Kidney (tissue), 14 donors: Measurements from ENCODE around the gene AGBL5. TPM values are rescaled to one million over a fixed set of nuclear protein-coding genes. Genes with fewer than 3 reads are reported as not detected.

ENCODE experiments used
- DNase-seq, 5 donors: peaks; one replicate each; pipeline ENCODE4 v3.0.0-alpha.2; 2013 to 2020
- FAIRE-seq: peaks from 2 replicates; lab custom pipeline; 2012; peaks lifted over from hg19 to GRCh38; lab: Jason Lieb, UNC
- H3K27ac ChIP-seq, 2 donors: one replicate each; pipeline ENCODE4 v1.7.0; 2013; ENCODE audit warnings: low read depth in 2 of 2, low read length in 2 of 2, inconsistent platforms in 1 of 2
- H3K27me3 ChIP-seq: one replicate; pipeline ENCODE4 v1.7.1; 2013; ENCODE audit warnings: low read length, inconsistent platforms; ENCODE audit not compliant: control insufficient read depth, insufficient read depth
- H3K36me3 ChIP-seq, 3 donors: one replicate each; pipeline versions ENCODE4 v1.7.0 to v1.7.1; 2013; ENCODE audit warnings: low read length in 3 of 3, control low read depth in 1 of 3, inconsistent platforms in 1 of 3; ENCODE audit not compliant: insufficient read depth in 3 of 3, control insufficient read depth in 2 of 3
- H3K4me1 ChIP-seq, 3 donors: one replicate each; pipeline versions ENCODE4 v1.7.0 to v1.7.1; 2013; ENCODE audit warnings: low read length in 3 of 3, inconsistent platforms in 1 of 3, low read depth in 1 of 3; ENCODE audit not compliant: control insufficient read depth in 2 of 3, insufficient read depth in 2 of 3
- H3K4me3 ChIP-seq, 3 donors: one replicate each; pipeline versions ENCODE4 v1.7.0 to v1.8.1; 2013; ENCODE audit warnings: low read length in 3 of 3, control low read depth in 1 of 3, inconsistent platforms in 1 of 3
- H3K9ac ChIP-seq, 3 donors: one replicate each; pipeline versions ENCODE4 v1.7.0 to v1.7.1; 2013; ENCODE audit warnings: low read length in 3 of 3, control low read depth in 1 of 3, inconsistent platforms in 1 of 3
- H3K9me3 ChIP-seq, 3 donors: one replicate each; pipeline versions ENCODE4 v1.7.0 to v1.7.1; 2013; ENCODE audit warnings: low read length in 3 of 3, control low read depth in 1 of 3, inconsistent platforms in 1 of 3; ENCODE audit not compliant: control insufficient read depth in 2 of 3, insufficient read depth in 1 of 3
- CTCF ChIP-seq: IDR thresholded peaks from 3 replicates; pipeline ENCODE4 v1.5.1; 2012; ENCODE audit warnings: mild to moderate bottlenecking, moderate library complexity, borderline replicate concordance; ENCODE audit not compliant: insufficient read depth; ENCODE audit errors: extremely low read depth
- intact Hi-C: fragments of 100-400 bp; cut with DNase I; formaldehyde crosslinking; loops from one replicate; pipeline ENCODE4 v1.11.1; 2022
- polyA plus RNA-seq: library from polyadenylated mRNA; stranded (reverse); fragments of 350-450 nt; fragmentation: Illumina TruSeq; extraction: RNeasy Lipid Tissue Mini Kit (QIAGEN cat#74804); gene quantifications from one replicate; pipeline ENCODE4 v1.2.3, GENCODE V29; 2014; ENCODE audit warnings: low read depth, low replicate concordance; ENCODE audit not compliant: insufficient read depth
- total RNA-seq: library from RNA; stranded (reverse); fragmentation: NEBNext Ultra II Directional; extraction: Animal tissue kit (Norgen Biotek cat#: 25700); gene quantifications from one replicate; pipeline ENCODE4 v1.2.1, GENCODE V29; 2021
- donor health status: control.
- donor health status: control.
- donor health status: control.
- donor health status: control.
- donor health status: control.
- donor health status: DM: yes; HTN: yes; CAD: no.
- donor health status: Normal renal cell carcinoma (clear cell type).

The AGBL5 gene
- total and polyA plus RNA-seq, 2 donors from 2014 or later: 33.4 to 36.5 TPM

GRCh38 chr2:27097341-27097740 lies 45.9 kb downstream of the AGBL5 start:
- FAIRE-seq (no peak), DNase-seq (peak in 1 of 5 donors; percentile 70)
- H3K9ac ChIP-seq: no peak overlapping the region
- H3K4me3 ChIP-seq: no peak overlapping the region
- H3K4me1 ChIP-seq: peaks cover 0 to 26% (median 12%) of the 10 kb centered on the region in 3 donors
- no peaks in the 10 kb centered on the region for H3K27me3 ChIP-seq
- H3K36me3 ChIP-seq: peaks cover 0 to 11% (median 2%) of the 10 kb centered on the region in 3 donors
- intact Hi-C loops: loop anchor here (10.0 kb wide), 1 partner anchor 207 kb away; the partner anchor contains the start of gene UCN
- no peak for TF ChIP-seq CTCF
- no peak overlapping the region for H3K27ac ChIP-seq
- no peaks in the 10 kb centered on the region for H3K9me3 ChIP-seq

- no peak for TF ChIP-seq CTCF
- no peaks in the 10 kb centered on the region for H3K27me3 ChIP-seq
- no peak overlapping the region for H3K4me3 ChIP-seq
- DNase-seq (peak in 1 of 5 donors; percentile 49), FAIRE-seq (no peak)
- H3K9ac ChIP-seq: no peak overlapping the region
- H3K27ac ChIP-seq: no peak overlapping the region
- peaks cover 0 to 11% (median 2%) of the 10 kb centered on the region in 3 donors for H3K36me3 ChIP-seq
- H3K4me1 ChIP-seq: peaks cover 0 to 17% (median 6%) of the 10 kb centered on the region in 3 donors
- no peaks in the 10 kb centered on the region for H3K9me3 ChIP-seq
- intact Hi-C loops: loop anchor here (10.0 kb wide), 1 partner anchor 205 kb away; the partner anchor contains the start of gene UCN
These were observed 48.0 kb downstream of the AGBL5 start for GRCh38 chr2:27099334-27099955.

GRCh38 chr2:27100036-27100435 lies 48.6 kb downstream of the AGBL5 start:
- no peak overlapping the region for H3K27ac ChIP-seq
- H3K4me1 ChIP-seq: peaks cover 0 to 12% (median 6%) of the 10 kb centered on the region in 3 donors
- FAIRE-seq (no peak), DNase-seq (peak in 1 of 5 donors; percentile 69)
- no peak overlapping the region for H3K9ac ChIP-seq
- no peak for TF ChIP-seq CTCF
- intact Hi-C loops: no loop called here
- H3K4me3 ChIP-seq: no peak overlapping the region
- peaks cover 0 to 11% (median 2%) of the 10 kb centered on the region in 3 donors for H3K36me3 ChIP-seq
- no peaks in the 10 kb centered on the region for H3K27me3 ChIP-seq
- H3K9me3 ChIP-seq: no peaks in the 10 kb centered on the region
